ENCODE measurements around the gene CEBPA. TPM values are rescaled to one million over a fixed set of nuclear protein-coding genes. Genes with fewer than 3 reads are reported as not detected.

CEBPA gene
- total RNA-seq, 2 donors from 2014 or later = 0.82 to 1.0 TPM

DNA sequence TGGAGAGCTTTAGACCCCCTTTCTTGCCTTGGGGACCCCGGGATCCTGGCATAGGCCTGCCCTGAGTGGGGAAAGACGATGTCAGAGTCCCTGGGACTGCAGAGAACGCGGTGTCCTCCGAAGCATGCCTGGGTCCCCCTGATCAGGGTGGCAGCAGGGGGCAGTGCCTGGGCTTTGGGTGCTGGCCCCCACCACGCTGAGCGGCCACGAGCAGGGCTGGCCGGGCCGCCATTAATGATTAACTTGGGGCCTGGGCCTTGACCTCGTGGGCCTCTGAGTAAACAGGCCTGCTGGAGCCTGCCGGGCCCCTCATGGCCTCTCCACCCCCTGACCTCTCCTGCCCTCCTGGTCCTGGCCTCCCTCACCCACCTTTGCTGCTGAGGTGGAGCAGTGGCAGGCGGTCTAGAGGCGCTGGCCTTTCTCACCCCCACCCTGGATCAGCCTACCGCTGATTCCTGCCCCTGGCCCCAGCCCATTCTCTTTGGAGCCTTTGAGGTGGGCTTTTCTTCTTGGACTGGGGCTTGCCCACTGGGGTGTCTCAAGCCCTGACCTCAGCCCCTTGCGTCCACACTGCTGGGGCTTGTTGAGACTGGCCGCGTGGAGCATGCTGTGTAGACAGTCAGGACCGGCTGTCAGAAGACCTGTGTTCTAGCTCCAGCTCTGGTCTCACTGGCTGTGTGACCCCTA is 26.3 kb downstream of the CEBPA start:
- no peak for ATAC-seq (replicated peaks in 1 of 2)
- no peaks in the 10 kb centered on the region for H3K9me3 Mint-ChIP-seq
- no peak overlapping the region for H3K27ac Mint-ChIP-seq

DNA sequence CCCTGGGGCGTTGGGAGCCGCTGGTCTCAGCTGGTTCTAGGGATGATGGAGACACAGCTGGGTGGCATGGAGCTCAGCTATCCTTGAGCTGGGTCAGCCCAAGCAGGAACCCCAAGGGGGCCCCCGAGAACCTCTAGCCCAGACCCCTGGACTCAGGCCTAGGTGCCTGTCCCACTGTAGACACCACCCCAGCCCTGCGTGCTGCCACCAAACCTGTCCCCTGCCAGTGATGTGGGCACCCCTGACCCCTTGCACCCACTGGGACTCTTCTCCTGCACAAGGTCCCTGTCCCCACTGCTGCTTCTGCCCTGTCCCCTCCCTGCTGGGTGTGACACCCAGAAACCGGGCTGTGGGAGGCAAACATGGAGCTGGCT is 26.8 kb downstream of the CEBPA start:
- ATAC-seq (replicated peaks in 1 of 2) = no peak
- Mint-ChIP-seq H3K9me3 (no peaks in the 10 kb centered on the region), H3K27me3 (ENCODE audit: low read depth) (no peaks in the 10 kb centered on the region)

More for the DNA sequence above, 26.3 kb downstream of the CEBPA start:
- no peak for DNase-seq
- Mint-ChIP-seq H3K4me1 (ENCODE audit: low read depth) (peaks cover 12% of the 10 kb centered on the region), H3K36me3 (ENCODE audit: insufficient read depth in 2 of 2) (peaks cover 0 to 2% of the 10 kb centered on the region in 2 donors), H3K4me3 (no peak overlapping the region), H3K27me3 (ENCODE audit: low read depth) (no peaks in the 10 kb centered on the region)

DNA sequence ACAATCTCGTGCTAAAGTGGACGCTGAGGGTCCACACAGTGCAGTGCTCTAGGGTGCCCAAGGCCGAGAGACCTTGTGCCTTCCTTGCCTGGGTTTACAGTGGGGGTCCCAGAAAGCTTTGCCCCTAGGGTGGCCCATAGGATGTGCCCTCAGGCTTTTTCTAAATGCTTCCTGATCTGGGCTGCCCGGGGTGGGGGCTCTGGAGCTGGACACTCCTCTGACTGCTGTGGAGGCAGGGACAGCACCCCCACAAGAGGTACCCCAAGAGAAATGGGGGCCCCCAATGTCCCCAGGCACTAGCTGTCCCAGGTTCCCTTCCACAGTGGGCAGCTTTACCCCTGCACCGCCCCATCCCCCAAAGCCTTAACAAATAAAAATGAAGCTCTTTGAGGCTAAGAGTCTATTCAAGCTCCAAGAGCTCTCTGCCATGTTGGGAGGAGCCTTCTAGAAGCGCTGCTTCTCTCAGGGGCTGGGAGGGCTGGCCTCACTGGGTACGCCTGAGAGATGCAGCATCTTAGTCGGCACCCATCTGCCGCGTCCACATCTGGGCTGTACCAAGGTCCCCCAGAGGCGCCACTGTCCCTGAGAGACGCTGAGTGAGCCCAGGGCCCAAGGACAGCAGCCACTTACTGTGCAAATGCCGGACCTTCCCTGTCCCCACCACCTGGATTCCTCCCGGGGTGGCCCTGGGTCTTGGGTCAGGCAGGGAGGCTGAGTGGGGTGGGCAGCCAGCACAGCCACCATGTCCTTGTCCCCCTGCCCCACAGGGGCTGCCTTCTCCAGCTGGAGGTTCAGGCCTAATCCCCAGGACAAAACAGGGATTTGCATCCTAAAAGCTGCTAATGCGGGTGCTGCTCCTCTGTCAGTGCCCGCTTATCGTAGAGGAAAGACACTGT is 27.4 kb downstream of the CEBPA start:
- Mint-ChIP-seq H3K36me3 (ENCODE audit: insufficient read depth in 2 of 2) (no peaks in the 10 kb centered on the region), H3K4me1 (ENCODE audit: low read depth) (peaks cover 2% of the 10 kb centered on the region), H3K9me3 (no peaks in the 10 kb centered on the region), H3K4me3 (no peak overlapping the region), H3K27me3 (ENCODE audit: low read depth) (no peaks in the 10 kb centered on the region), H3K27ac (no peak overlapping the region)
- DNase-seq = no peak
- ATAC-seq (replicated peaks in 1 of 2) = no peak

More for the DNA sequence above, 26.8 kb downstream of the CEBPA start:
- Mint-ChIP-seq H3K36me3 (ENCODE audit: insufficient read depth in 2 of 2) (peaks cover 0 to 2% of the 10 kb centered on the region in 2 donors), H3K27ac (no peak overlapping the region), H3K4me3 (no peak overlapping the region), H3K4me1 (ENCODE audit: low read depth) (peaks cover 8% of the 10 kb centered on the region)
- no peak for DNase-seq

DNA sequence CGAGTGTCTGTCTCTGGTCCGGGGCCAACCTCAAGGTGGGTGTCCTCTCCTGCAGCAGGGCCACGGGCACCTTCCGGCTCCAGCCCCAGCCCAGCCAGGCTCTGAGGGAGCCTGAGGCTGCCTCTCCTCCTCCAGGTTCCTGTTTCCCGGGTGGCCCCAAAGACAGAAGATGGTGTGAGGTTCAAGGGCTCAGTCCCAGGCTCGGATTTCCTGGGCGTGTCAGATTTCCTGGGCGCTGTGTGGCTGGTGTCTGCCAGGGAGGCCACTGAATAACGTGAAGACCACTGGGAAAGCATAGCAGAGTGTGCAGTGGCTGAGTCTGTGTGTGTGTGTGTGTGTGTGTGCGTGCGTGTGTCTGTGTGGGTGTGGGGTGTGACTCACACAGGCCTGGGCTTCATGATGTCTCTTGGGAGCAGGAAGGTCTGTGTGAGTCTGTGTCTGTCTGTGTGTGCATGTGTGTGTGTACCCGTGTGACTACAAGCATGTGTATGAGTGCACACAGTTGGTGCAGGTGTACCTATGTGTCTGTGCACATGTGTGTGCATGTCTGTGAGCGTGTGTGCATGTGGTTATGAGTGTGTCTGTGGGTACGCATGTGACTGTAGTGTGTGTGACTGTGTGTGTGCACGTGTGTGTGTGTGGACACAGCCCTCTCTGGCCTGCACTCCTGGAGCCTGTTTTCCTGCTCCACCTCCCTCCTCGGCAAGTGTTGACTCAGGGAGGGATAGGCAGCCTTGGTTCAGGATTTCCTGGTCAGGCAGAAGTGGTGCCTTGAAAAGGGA is 28.3 kb downstream of the CEBPA start:
- Mint-ChIP-seq H3K4me3 (no peak overlapping the region), H3K4me1 (ENCODE audit: low read depth) (no peaks in the 10 kb centered on the region), H3K36me3 (ENCODE audit: insufficient read depth in 2 of 2) (no peaks in the 10 kb centered on the region), H3K27ac (no peak overlapping the region), H3K9me3 (no peaks in the 10 kb centered on the region), H3K27me3 (ENCODE audit: low read depth) (no peaks in the 10 kb centered on the region)
- peak; percentile 74 to 78 for ATAC-seq (replicated peaks in 1 of 2)
- peak; percentile 36 to 40 for DNase-seq

DNA sequence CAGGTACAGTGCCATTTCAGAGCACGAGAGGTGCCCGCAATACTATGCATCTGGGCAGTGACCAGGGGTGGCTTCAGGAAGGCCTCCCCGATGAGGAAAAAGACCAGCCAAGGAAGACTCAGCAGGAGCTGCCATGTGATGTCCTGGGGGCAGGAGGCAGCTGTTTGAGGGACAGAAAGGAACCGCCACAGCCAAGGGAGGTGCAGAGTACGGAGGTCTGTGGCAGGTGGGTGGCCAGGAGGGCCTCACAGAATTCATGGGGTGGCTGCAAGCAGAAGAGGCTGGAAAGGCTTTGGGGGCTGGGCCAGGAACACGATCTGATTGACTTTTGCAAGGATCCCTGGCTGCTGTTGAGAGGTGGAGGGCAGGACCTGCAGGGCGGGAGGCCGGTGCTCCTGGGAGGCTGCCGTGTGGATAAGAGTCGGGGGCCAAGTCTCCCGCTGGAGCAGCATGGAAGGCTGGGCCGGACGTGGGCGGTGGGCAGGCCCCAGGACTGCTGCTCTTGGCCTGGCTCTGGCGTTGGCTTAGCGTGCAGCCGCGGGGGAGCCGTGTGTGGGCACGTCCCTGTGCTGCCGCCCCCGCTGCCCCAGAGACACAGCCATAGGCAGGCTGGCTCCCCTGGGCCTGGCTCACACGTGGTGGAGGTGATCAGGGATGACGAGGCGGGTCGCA is 29.1 kb downstream of the CEBPA start:
- no peak for DNase-seq
- Mint-ChIP-seq H3K4me3 (no peak overlapping the region), H3K4me1 (ENCODE audit: low read depth) (no peaks in the 10 kb centered on the region), H3K9me3 (no peaks in the 10 kb centered on the region), H3K27ac (no peak overlapping the region), H3K27me3 (ENCODE audit: low read depth) (no peaks in the 10 kb centered on the region), H3K36me3 (ENCODE audit: insufficient read depth in 2 of 2) (no peaks in the 10 kb centered on the region)
- no peak for ATAC-seq (replicated peaks in 1 of 2)

DNA sequence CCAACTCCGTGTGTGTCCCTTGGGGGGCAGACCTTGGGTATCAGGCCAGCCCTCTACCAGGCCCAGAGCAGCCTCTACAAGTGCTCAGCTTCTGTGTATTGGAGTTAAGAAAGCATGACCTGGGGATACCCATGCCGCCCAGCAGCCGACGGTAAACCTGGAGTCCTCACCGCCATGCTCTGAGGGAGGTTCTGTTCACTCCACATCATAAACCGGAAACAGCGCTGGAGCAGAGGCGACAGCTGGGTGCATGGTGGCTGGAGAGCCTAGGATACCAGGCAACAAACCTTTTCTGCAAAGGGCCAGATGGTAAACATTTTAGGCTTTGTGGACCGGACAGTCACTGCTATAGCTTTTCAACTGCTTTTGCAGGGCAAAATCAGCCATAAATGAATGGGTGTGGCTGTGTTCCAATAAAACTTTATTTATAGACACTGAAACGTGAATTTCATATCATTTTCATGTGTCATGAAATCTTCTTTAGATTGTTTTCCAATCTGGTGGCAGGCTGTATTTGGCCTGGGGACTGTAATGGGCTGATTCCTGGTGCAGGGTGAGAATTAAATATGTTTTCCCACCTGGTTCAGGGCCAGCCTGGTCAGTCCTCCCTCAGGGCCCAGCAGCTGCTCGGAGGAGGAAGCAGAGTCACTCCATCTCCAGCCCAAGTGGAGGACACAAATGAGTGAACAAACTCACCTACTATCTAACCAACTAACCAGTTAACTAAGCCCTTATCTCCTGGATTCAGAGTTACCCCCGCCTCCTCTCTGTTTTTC is 30.9 kb downstream of the CEBPA start:
- Mint-ChIP-seq H3K4me3 (no peak overlapping the region), H3K27ac (no peak overlapping the region), H3K9me3 (no peaks in the 10 kb centered on the region), H3K4me1 (ENCODE audit: low read depth) (no peaks in the 10 kb centered on the region), H3K27me3 (ENCODE audit: low read depth) (no peaks in the 10 kb centered on the region), H3K36me3 (ENCODE audit: insufficient read depth in 2 of 2) (no peaks in the 10 kb centered on the region)
- DNase-seq (no peak), ATAC-seq (replicated peaks in 1 of 2) (no peak)

DNA sequence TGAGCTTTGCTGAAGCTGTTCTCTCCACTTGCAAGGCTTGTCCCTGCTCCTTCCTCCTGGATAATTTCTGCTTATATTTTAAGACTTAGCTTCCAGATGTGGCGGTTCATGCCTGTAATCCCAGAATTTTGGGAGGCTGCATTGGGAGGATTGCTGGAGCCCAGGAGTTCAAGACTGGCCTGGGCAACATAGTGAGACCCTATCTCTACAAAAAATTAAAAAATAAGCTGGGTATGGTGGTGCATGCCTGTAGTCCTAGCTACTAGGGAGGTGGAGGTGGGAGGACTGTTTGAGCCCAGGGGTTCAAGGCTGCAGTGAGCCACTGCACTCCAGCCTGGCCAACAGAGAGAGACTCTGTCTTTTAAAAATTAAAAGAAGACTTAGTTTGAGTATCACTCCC is 31.6 kb downstream of the CEBPA start:
- ATAC-seq (replicated peaks in 1 of 2) = no peak
- H3K4me3 Mint-ChIP-seq = no peak overlapping the region
- H3K9me3 Mint-ChIP-seq = no peaks in the 10 kb centered on the region
- no peaks in the 10 kb centered on the region for H3K4me1 Mint-ChIP-seq (ENCODE audit: low read depth)
- DNase-seq = no peak
- H3K27me3 Mint-ChIP-seq (ENCODE audit: low read depth) = no peaks in the 10 kb centered on the region
- H3K27ac Mint-ChIP-seq = no peak overlapping the region
- H3K36me3 Mint-ChIP-seq (ENCODE audit: insufficient read depth in 2 of 2) = no peaks in the 10 kb centered on the region

DNA sequence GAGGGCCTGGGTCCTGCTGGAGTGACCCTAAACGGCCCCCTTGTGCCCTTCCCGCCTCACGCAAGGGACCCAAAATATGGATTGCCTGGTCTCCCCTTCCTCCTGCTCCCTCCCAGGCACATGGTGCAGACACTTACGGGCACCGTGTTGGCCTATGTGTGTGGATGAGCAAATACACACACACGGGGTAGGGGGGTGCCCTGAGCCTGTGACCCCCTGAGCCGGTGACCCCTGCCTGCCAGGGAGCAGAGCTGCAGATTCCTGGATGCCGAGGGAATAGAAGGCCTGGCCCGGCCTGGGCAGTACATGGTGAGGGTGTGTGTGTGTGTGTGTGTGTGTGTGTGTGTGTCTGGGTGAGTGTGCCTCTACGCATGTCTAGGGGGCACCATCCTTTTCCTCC is 33.3 kb downstream of the CEBPA start:
- DNase-seq (no peak), ATAC-seq (replicated peaks in 1 of 2) (no peak)
- no peaks in the 10 kb centered on the region for H3K9me3 Mint-ChIP-seq
- no peaks in the 10 kb centered on the region for H3K4me1 Mint-ChIP-seq (ENCODE audit: low read depth)
- H3K4me3 Mint-ChIP-seq = no peak overlapping the region
- H3K36me3 Mint-ChIP-seq (ENCODE audit: insufficient read depth in 2 of 2) = no peaks in the 10 kb centered on the region
- H3K27me3 Mint-ChIP-seq (ENCODE audit: low read depth) = peaks cover 8% of the 10 kb centered on the region
- no peak overlapping the region for H3K27ac Mint-ChIP-seq

DNA sequence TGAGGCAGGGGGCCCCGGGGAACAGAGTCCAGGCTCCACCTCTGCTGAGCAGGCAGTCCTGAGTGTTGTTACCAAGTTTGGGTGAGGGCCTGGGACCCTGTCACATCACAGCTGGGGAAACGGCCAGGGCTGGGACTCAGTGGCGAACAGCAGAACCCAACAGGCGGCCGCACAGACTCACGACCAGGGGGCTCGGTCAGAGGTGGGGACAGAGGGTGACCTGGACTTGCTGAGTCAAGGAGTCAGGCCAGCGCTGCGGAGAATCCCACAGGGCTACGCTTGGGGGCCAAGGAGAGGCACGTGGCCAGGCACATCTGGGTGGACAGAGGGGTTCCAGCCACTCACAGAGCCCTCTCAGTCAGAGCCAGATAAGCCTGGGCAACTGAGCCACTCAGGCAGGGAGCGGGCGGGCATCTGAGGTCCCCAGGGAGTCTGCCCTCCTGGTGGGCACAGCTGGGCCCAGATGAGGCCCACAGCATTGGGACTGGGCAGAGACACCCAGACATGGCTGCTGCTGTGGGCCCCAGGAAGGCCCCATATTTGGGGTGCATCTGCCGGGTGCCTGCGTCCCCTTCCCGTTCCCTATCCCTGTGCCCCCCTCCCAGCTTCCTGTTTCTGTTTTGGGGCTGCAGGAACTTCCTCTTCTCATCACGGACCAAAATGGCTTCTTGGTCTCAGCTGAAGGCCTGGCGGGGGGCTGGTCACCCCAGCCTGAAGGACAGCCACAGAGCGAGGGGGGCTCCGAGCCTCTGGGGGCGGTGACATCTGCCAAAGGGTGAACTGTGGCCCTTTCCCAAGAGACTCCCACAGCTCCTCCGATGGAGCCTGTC is 34.0 kb downstream of the CEBPA start:
- DNase-seq (no peak), ATAC-seq (replicated peaks in 1 of 2) (no peak)
- H3K4me1 Mint-ChIP-seq (ENCODE audit: low read depth) = no peaks in the 10 kb centered on the region
- no peak overlapping the region for H3K27ac Mint-ChIP-seq
- H3K36me3 Mint-ChIP-seq (ENCODE audit: insufficient read depth in 2 of 2) = no peaks in the 10 kb centered on the region
- peaks cover 8% of the 10 kb centered on the region for H3K27me3 Mint-ChIP-seq (ENCODE audit: low read depth)
- no peaks in the 10 kb centered on the region for H3K9me3 Mint-ChIP-seq
- H3K4me3 Mint-ChIP-seq = no peak overlapping the region

DNA sequence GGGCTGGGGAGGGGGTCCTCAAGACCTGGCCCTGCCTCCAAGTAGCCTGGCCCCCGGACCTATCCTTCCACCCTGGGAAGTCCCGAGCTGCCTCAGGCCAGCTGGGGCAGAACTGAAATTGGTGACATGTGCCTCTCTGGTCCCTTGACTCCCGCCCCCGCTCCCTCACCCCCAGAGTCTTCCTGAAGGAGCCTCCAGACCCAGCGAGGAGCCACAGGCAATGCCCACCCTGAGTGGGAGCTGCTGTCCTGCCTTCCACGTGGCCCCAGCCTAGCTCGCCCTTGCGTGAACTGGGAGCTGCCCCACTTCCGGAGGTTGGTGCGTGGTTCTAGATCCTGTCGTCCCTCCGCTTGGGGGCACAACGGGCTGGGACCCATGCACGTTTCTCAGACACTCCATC is 34.6 kb downstream of the CEBPA start:
- Mint-ChIP-seq H3K4me1 (ENCODE audit: low read depth) (no peaks in the 10 kb centered on the region), H3K27ac (no peak overlapping the region)
- ATAC-seq (replicated peaks in 1 of 2) = no peak

DNA sequence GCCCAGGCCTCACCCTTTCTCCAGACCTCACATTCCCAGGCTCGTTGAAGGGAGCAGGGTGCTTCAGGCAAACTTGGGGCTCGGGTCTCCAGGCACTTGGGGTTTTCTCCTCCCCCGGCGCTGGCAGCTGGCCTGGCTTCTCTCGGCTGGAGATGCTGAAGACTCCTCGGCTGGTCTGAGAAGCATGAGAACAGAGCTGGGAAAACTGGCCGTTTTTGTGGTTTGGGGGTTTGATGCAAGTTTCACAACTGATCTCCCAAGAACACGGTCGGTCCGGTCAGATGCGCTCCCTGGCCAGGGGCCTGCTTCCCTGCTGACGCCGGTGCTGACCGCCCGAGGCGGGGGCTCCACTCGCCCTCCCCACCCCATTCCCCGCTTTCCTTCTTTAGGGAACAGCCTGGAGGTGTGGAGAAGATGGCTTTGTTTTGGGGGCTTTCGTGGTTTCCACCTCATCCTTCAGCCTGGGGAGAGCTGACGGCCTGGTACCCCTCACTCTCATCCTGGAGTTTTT is 35.3 kb downstream of the CEBPA start:
- no peak for DNase-seq
- ATAC-seq (replicated peaks in 1 of 2) = no peak
- Mint-ChIP-seq H3K27ac (no peak overlapping the region), H3K9me3 (no peaks in the 10 kb centered on the region), H3K4me1 (ENCODE audit: low read depth) (peaks cover 4% of the 10 kb centered on the region), H3K4me3 (no peak overlapping the region), H3K27me3 (ENCODE audit: low read depth) (peaks cover 17% of the 10 kb centered on the region), H3K36me3 (ENCODE audit: insufficient read depth in 2 of 2) (no peaks in the 10 kb centered on the region)

More for the DNA sequence above, 34.6 kb downstream of the CEBPA start:
- no peak for DNase-seq
- peaks cover 10% of the 10 kb centered on the region for H3K27me3 Mint-ChIP-seq (ENCODE audit: low read depth)
- no peaks in the 10 kb centered on the region for H3K36me3 Mint-ChIP-seq (ENCODE audit: insufficient read depth in 2 of 2)
- H3K4me3 Mint-ChIP-seq = no peak overlapping the region
- H3K9me3 Mint-ChIP-seq = no peaks in the 10 kb centered on the region

Measured in activated T-cell treated with anti-CD3 and anti-CD28 coated beads, Interleukin-2, amount 50 U/mL, for 72 hours (primary cell).